Measurements from ENCODE around the gene ZNF98. TPM values are rescaled to one million over a fixed set of nuclear protein-coding genes. Genes with fewer than 3 reads are reported as not detected.

The ZNF98 gene
- total RNA-seq (2014; rRNA removed; shearing (Covaris generic)) = not detected in 2 replicates

- no peaks in the 10 kb centered on the region for H3K36me3 ChIP-seq
- H3K27ac ChIP-seq = no peak within 1 kb of the TSS
- DNase-seq = no peak
- no peaks in the 10 kb centered on the region for H3K4me1 ChIP-seq
- H3K9me3 ChIP-seq (replicated peaks) = no peaks in the 10 kb centered on the region
- H3K27me3 ChIP-seq = no peaks in the 10 kb centered on the region
- no peak within 1 kb of the TSS for H3K4me3 ChIP-seq
Measured at GRCh38 chr19:22422211-22422610, at the start of gene ZNF98. ZNF98 (minus strand) TSS chr19:22422346; CDS start chr19:22422224, 122 bp downstream.

- Histone ChIP-seq H3K4me3 (no peak overlapping the region), H3K27ac (no peak overlapping the region), H3K36me3 (no peaks in the 10 kb centered on the region), H3K4me1 (no peaks in the 10 kb centered on the region), H3K9me3 (replicated peaks) (no peaks in the 10 kb centered on the region), H3K27me3 (no peaks in the 10 kb centered on the region)
- no peak for DNase-seq
Measured at GRCh38 chr19:22446605-22447004, 24.5 kb upstream of the ZNF98 start.

- Histone ChIP-seq H3K27ac (no peak overlapping the region), H3K36me3 (no peaks in the 10 kb centered on the region), H3K4me3 (no peak overlapping the region), H3K9me3 (replicated peaks) (no peaks in the 10 kb centered on the region), H3K4me1 (no peaks in the 10 kb centered on the region), H3K27me3 (no peaks in the 10 kb centered on the region)
- no peak for DNase-seq
Measured at GRCh38 chr19:22438011-22438410, 15.9 kb upstream of the ZNF98 start.

- no peak overlapping the region for H3K27ac ChIP-seq
- H3K4me1 ChIP-seq = no peaks in the 10 kb centered on the region
- H3K9me3 ChIP-seq (replicated peaks) = no peaks in the 10 kb centered on the region
- no peaks in the 10 kb centered on the region for H3K27me3 ChIP-seq
- no peak for DNase-seq
- no peak overlapping the region for H3K4me3 ChIP-seq
- no peaks in the 10 kb centered on the region for H3K36me3 ChIP-seq
Measured at GRCh38 chr19:22427960-22428913, 6.1 kb upstream of the ZNF98 start.

GRCh38 chr19:22427547-22427946 is 5.4 kb upstream of the ZNF98 start:
- H3K27ac ChIP-seq = no peak overlapping the region
- H3K9me3 ChIP-seq (replicated peaks) = no peaks in the 10 kb centered on the region
- no peak for DNase-seq
- no peaks in the 10 kb centered on the region for H3K4me1 ChIP-seq
- no peaks in the 10 kb centered on the region for H3K27me3 ChIP-seq
- no peak overlapping the region for H3K4me3 ChIP-seq
- no peaks in the 10 kb centered on the region for H3K36me3 ChIP-seq

GRCh38 chr19:22426901-22427300 is 4.8 kb upstream of the ZNF98 start:
- no peak overlapping the region for H3K27ac ChIP-seq
- H3K27me3 ChIP-seq = no peaks in the 10 kb centered on the region
- H3K36me3 ChIP-seq = no peaks in the 10 kb centered on the region
- no peaks in the 10 kb centered on the region for H3K9me3 ChIP-seq (replicated peaks)
- no peaks in the 10 kb centered on the region for H3K4me1 ChIP-seq
- H3K4me3 ChIP-seq = no peak overlapping the region
- DNase-seq = no peak

- DNase-seq = no peak
- no peaks in the 10 kb centered on the region for H3K36me3 ChIP-seq
- H3K4me3 ChIP-seq = no peak overlapping the region
- no peak overlapping the region for H3K27ac ChIP-seq
- no peaks in the 10 kb centered on the region for H3K27me3 ChIP-seq
- H3K9me3 ChIP-seq (replicated peaks) = no peaks in the 10 kb centered on the region
- H3K4me1 ChIP-seq = no peaks in the 10 kb centered on the region
Measured at GRCh38 chr19:22421797-22422196, 349 bp downstream of the ZNF98 start.

GRCh38 chr19:22354665-22355064 is 67.5 kb downstream of the ZNF98 start:
- Histone ChIP-seq H3K9me3 (replicated peaks) (no peaks in the 10 kb centered on the region), H3K27me3 (no peaks in the 10 kb centered on the region), H3K4me3 (no peak overlapping the region), H3K36me3 (no peaks in the 10 kb centered on the region), H3K27ac (no peak overlapping the region), H3K4me1 (no peaks in the 10 kb centered on the region)
- no peak for DNase-seq

Other genes starting within 250 kb of the ZNF98 start
- 0.04 TPM in 1 of 2 replicates, not detected in the other for gene ZNF676, start 225.4 kb downstream of the ZNF98 start, total RNA-seq (2014; rRNA removed; shearing (Covaris generic))
- not detected in 2 replicates for gene ZNF729, start 135.9 kb downstream of the ZNF98 start, total RNA-seq (2014; rRNA removed; shearing (Covaris generic))
- gene ZNF492, start 212.0 kb upstream of the ZNF98 start, total RNA-seq (2014; rRNA removed; shearing (Covaris generic)) = 2.3 TPM in 2 replicates